ENCODE results near the gene MARCHF10. TPM values are rescaled to one million over a fixed set of nuclear protein-coding genes. Genes with fewer than 3 reads are reported as not detected.

MARCHF10 gene
- total RNA-seq, 1 experiment from 2014 or later: not detected

DNA sequence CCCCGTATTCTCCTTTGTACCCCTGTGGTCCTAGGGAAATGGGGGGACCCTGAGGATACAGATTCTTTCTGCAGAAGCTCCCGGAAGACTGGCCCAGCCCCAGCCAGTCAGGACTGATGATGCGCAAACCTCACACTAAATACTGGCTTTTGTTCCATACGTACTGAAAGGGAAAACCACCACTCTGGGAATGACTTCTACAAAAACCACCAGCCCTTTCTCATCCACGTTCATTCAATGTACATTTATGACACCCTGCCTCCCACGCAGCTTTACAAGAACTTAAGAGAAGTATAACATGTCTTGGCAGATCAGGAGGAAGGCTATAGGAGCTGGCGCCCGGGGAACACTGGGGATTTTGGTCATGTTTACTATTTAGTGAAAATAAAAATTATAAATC, 70.6 kb downstream of the MARCHF10 start:
- no TSS peak for BruUV-seq (replicated peaks)
- no peak overlapping the region for H3K4me3 ChIP-seq (ENCODE audit: low read depth, low read length, poor library complexity, severe bottlenecking)
- TF ChIP-seq, protein P1, sequence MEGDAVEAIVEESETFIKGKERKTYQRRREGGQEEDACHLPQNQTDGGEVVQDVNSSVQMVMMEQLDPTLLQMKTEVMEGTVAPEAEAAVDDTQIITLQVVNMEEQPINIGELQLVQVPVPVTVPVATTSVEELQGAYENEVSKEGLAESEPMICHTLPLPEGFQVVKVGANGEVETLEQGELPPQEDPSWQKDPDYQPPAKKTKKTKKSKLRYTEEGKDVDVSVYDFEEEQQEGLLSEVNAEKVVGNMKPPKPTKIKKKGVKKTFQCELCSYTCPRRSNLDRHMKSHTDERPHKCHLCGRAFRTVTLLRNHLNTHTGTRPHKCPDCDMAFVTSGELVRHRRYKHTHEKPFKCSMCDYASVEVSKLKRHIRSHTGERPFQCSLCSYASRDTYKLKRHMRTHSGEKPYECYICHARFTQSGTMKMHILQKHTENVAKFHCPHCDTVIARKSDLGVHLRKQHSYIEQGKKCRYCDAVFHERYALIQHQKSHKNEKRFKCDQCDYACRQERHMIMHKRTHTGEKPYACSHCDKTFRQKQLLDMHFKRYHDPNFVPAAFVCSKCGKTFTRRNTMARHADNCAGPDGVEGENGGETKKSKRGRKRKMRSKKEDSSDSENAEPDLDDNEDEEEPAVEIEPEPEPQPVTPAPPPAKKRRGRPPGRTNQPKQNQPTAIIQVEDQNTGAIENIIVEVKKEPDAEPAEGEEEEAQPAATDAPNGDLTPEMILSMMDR (conservative IDR thresholded peaks at IDR 0.05; ENCODE audit: low read depth, low read length): no peak
- no peak for TF ChIP-seq EZH2 (IDR thresholded peaks at IDR 0.05; ENCODE audit: borderline replicate concordance, low read depth, low read length, poor library complexity, severe bottlenecking)
- no peaks in the 10 kb centered on the region for H3K4me1 ChIP-seq (ENCODE audit: insufficient read depth, low read length, poor library complexity, severe bottlenecking)
- no peaks in the 10 kb centered on the region for H3K9me3 ChIP-seq (ENCODE audit: low read depth, low read length, poor library complexity, severe bottlenecking)
- POLR2A ChIA-PET (ENCODE audit: low non-redundant PET): interaction anchor here (0.6 kb wide), 1 partner anchor 569 kb away, joined by 3 read pairs; no protein-coding TSS in a partner anchor
- no peaks in the 10 kb centered on the region for H3K36me3 ChIP-seq (ENCODE audit: insufficient read depth, low read length, poor library complexity, severe bottlenecking)
- no peaks in the 10 kb centered on the region for H3K27me3 ChIP-seq (replicated peaks; ENCODE audit: insufficient read depth, low read depth, low read length, poor library complexity)
- intact Hi-C loops (cut with micrococcal nuclease; ENCODE audit: unreplicated experiment): no loop called here
- CTCF ChIA-PET: no interaction called here
- DNase-seq (ENCODE audit: low spot score): no peak
- no peak overlapping the region for H3K27ac ChIP-seq (ENCODE audit: low read depth, low read length, poor library complexity, severe bottlenecking)

DNA sequence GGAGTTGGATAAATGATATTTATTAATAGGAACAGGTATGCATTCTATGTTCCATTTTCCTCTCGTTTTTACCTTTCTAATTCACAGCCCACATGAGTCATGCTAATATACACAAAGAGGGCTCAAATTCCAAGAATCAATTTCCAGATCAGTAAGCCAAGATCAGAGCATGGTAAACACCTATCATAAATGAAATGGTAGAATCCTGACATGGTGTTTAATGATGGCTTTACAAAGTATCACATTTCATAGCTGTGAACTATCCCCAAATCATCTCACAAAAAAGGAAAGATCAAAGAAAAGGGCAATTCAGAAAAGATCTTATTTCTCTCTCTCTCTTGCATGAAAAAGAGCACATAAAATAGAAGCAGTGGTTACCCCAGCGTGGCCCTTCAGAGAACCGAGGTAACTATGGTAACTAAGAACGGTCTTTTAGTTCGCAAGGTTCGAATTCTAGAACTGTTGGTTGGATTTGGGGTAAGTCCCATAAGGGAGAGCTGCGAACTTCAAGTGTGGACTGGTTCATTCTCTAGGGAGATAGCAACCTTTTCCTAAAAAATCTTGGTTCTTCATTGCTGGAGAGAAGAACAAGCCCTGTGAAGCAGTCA, 73.0 kb downstream of the MARCHF10 start:
- Histone ChIP-seq H3K4me3 (ENCODE audit: low read depth, low read length, poor library complexity, severe bottlenecking) (no peak overlapping the region), H3K27ac (ENCODE audit: low read depth, low read length, poor library complexity, severe bottlenecking) (no peak overlapping the region), H3K9me3 (ENCODE audit: low read depth, low read length, poor library complexity, severe bottlenecking) (no peaks in the 10 kb centered on the region), H3K27me3 (replicated peaks; ENCODE audit: insufficient read depth, low read depth, low read length, poor library complexity) (no peaks in the 10 kb centered on the region), H3K36me3 (ENCODE audit: insufficient read depth, low read length, poor library complexity, severe bottlenecking) (no peaks in the 10 kb centered on the region), H3K4me1 (ENCODE audit: insufficient read depth, low read length, poor library complexity, severe bottlenecking) (no peaks in the 10 kb centered on the region)
- TF ChIP-seq, protein P1 (conservative IDR thresholded peaks at IDR 0.05; ENCODE audit: low read depth, low read length): no peak
- no peak for TF ChIP-seq EZH2 (IDR thresholded peaks at IDR 0.05; ENCODE audit: borderline replicate concordance, low read depth, low read length, poor library complexity, severe bottlenecking)
- BruUV-seq (replicated peaks): no TSS peak
- POLR2A ChIA-PET (ENCODE audit: low non-redundant PET): no interaction called here
- CTCF ChIA-PET: no interaction called here
- intact Hi-C loops (cut with micrococcal nuclease; ENCODE audit: unreplicated experiment): no loop called here
- DNase-seq (ENCODE audit: low spot score): no peak

DNA sequence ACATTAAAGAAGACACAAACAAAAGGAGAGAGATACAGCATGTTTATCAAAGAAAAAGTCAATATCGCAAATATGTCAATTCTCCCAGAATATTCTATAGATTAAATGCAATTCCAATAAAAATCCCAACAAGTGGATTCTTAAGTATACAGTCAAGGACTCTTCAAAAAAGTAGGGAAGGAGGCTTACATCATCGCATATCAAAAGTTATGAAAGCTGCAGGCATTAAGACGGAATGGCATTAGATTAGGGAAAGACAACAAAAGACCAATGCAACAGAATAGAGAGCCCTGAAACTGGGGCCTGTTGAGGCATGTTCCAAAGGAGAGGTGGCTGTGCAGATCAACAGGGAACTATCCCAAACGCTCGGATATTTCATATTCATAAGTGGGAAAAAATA, 76.0 kb downstream of the MARCHF10 start:
- H3K4me1 ChIP-seq (ENCODE audit: insufficient read depth, low read length, poor library complexity, severe bottlenecking): no peaks in the 10 kb centered on the region
- intact Hi-C loops (cut with micrococcal nuclease; ENCODE audit: unreplicated experiment): no loop called here
- H3K4me3 ChIP-seq (ENCODE audit: low read depth, low read length, poor library complexity, severe bottlenecking): no peak overlapping the region
- no peaks in the 10 kb centered on the region for H3K9me3 ChIP-seq (ENCODE audit: low read depth, low read length, poor library complexity, severe bottlenecking)
- ChIA-PET CTCF (no interaction called here), POLR2A (ENCODE audit: low non-redundant PET) (no interaction called here)
- no peaks in the 10 kb centered on the region for H3K36me3 ChIP-seq (ENCODE audit: insufficient read depth, low read length, poor library complexity, severe bottlenecking)
- H3K27me3 ChIP-seq (replicated peaks; ENCODE audit: insufficient read depth, low read depth, low read length, poor library complexity): no peaks in the 10 kb centered on the region
- no peak for DNase-seq (ENCODE audit: low spot score)
- no TSS peak for BruUV-seq (replicated peaks)
- no peak overlapping the region for H3K27ac ChIP-seq (ENCODE audit: low read depth, low read length, poor library complexity, severe bottlenecking)
- TF ChIP-seq, protein P1 (conservative IDR thresholded peaks at IDR 0.05; ENCODE audit: low read depth, low read length): no peak
- TF ChIP-seq EZH2 (IDR thresholded peaks at IDR 0.05; ENCODE audit: borderline replicate concordance, low read depth, low read length, poor library complexity, severe bottlenecking): no peak
